ENCODE data around the gene UTF1.

- TF ChIP-seq GATA2 (IDR thresholded peaks at IDR 0.05; ENCODE audit: low read depth, low read length) (no peak), GATA3 (IDR thresholded peaks at IDR 0.05; ENCODE audit: low read depth, low read length) (no peak)
Observed at GRCh38 chr10:133182190-133182589, 47.8 kb upstream of the UTF1 start.

All from SH-SY5Y (cell line).